OCI-LY1 (cell line): ENCODE measurements around the gene SF1.

Experiments used
- H2AFZ ChIP-seq: fragments of 200-600 bp; sonication (generic), shearing (Covaris generic); 2 replicates; pipeline ENCODE4 v1.6.0; 2014; ENCODE audit warnings: antibody characterized with exemption, mild to moderate bottlenecking, low read length
- H3F3A ChIP-seq: fragments of 200-600 bp; sonication (generic), shearing (Covaris generic); 2 replicates; pipeline ENCODE4 v1.6.0; 2014; ENCODE audit warnings: mild to moderate bottlenecking, antibody characterized with exemption, low read length, moderate library complexity; ENCODE audit not compliant: insufficient read depth
- H3K27ac ChIP-seq: fragments of 200-600 bp; sonication (generic); 2 replicates; pipeline ENCODE4 v1.5.1; 2014; ENCODE audit warnings: low read length, mixed run types, mild to moderate bottlenecking, low read depth; ENCODE audit not compliant: poor library complexity, severe bottlenecking
- H3K27me3 ChIP-seq: fragments of 200-600 bp; sonication (generic); 2 replicates; pipeline ENCODE4 v1.6.0; 2014; ENCODE audit warnings: antibody characterized with exemption, mild to moderate bottlenecking, low read length, moderate library complexity; ENCODE audit not compliant: insufficient read depth
- H3K36me3 ChIP-seq: fragments of 200-600 bp; sonication (generic); 2 replicates; pipeline ENCODE4 v1.6.1; 2014; ENCODE audit warnings: mild to moderate bottlenecking, antibody characterized with exemption, low read length, moderate library complexity, mixed read lengths; ENCODE audit not compliant: insufficient read depth
- H3K4me1 ChIP-seq: fragments of 200-600 bp; sonication (generic); 2 replicates; pipeline ENCODE4 v1.5.1; 2014; ENCODE audit warnings: mild to moderate bottlenecking, low read length, moderate library complexity; ENCODE audit not compliant: insufficient read depth, severe bottlenecking
- H3K4me2 ChIP-seq: fragments of 200-600 bp; sonication (generic), shearing (Covaris generic); 2 replicates; pipeline ENCODE4 v1.6.1; 2014; ENCODE audit warnings: low read length
- H3K4me3 ChIP-seq: fragments of 200-600 bp; sonication (generic); 2 replicates; pipeline ENCODE4 v1.5.1; 2014; ENCODE audit warnings: low read length, low read depth, mild to moderate bottlenecking, mixed read lengths; ENCODE audit not compliant: poor library complexity, severe bottlenecking
- H3K79me2 ChIP-seq: fragments of 200-600 bp; shearing (Covaris generic); 2 replicates; pipeline ENCODE4 v1.6.1; 2016; ENCODE audit warnings: mixed run types, low read length, mixed read lengths; ENCODE audit not compliant: insufficient read depth
- H3K9ac ChIP-seq: fragments of 200-600 bp; sonication (generic), shearing (Covaris generic); 2 replicates; pipeline ENCODE4 v1.6.1; 2014; ENCODE audit warnings: mild to moderate bottlenecking, low read length, mixed read lengths
- H3K9me2 ChIP-seq: fragments of 200-600 bp; sonication (generic), shearing (Covaris generic); 2 replicates; pipeline ENCODE4 v1.6.1; 2014; ENCODE audit warnings: low read depth, mild to moderate bottlenecking, low read length, mixed read lengths
- H3K9me3 ChIP-seq: fragments of 200-600 bp; shearing (Covaris generic); 2 replicates; pipeline ENCODE4 v1.6.1; 2014; ENCODE audit warnings: low read length, mixed read lengths
- H4K20me1 ChIP-seq: fragments of 200-600 bp; sonication (generic), shearing (Covaris generic); 2 replicates; pipeline ENCODE4 v1.6.0; 2016; ENCODE audit warnings: mild to moderate bottlenecking, low read length; ENCODE audit not compliant: insufficient read depth
- CTCF ChIP-seq: fragments of 200-600 bp; sonication (generic), shearing (Covaris generic); IDR thresholded peaks from 2 replicates; pipeline ENCODE4 v1.5.1; 2017; ENCODE audit warnings: mild to moderate bottlenecking, antibody characterized with exemption, low read length, moderate library complexity, mixed read lengths
- EZH2 ChIP-seq: fragments of 200-600 bp; sonication (generic), shearing (Covaris generic); IDR thresholded peaks from 2 replicates; pipeline ENCODE4 v1.8.0; 2017; ENCODE audit warnings: borderline replicate concordance, mixed run types, mild to moderate bottlenecking, antibody characterized with exemption, low read length, moderate library complexity, mixed read lengths

The SF1 gene

GRCh38 chr11:64800303-64801157 lies 22.2 kb upstream of the SF1 start:
- H3K4me1 ChIP-seq = peaks cover 48% of the 10 kb centered on the region
- peak overlapping the region; percentile 93 for H3K27ac ChIP-seq
- H3F3A ChIP-seq = no peaks in the 10 kb centered on the region
- peaks cover 58% of the 10 kb centered on the region for H3K36me3 ChIP-seq
- H3K9ac ChIP-seq = peak overlapping the region; percentile 16; the same call in 1 of the 2 replicates
- H3K4me2 ChIP-seq = peak overlapping the region; percentile 97
- H2AFZ ChIP-seq = no peak overlapping the region
- no peaks in the 10 kb centered on the region for H3K27me3 ChIP-seq
- no peaks in the 10 kb centered on the region for H3K79me2 ChIP-seq
- no peaks in the 10 kb centered on the region for H3K9me3 ChIP-seq
- H4K20me1 ChIP-seq = no peaks in the 10 kb centered on the region
- H3K9me2 ChIP-seq = no peaks in the 10 kb centered on the region
- no peak for TF ChIP-seq EZH2
- no peak for TF ChIP-seq CTCF
- H3K4me3 ChIP-seq = peak overlapping the region; percentile 66

- TF ChIP-seq CTCF = no peak
- Histone ChIP-seq H3K4me1 (peaks cover 48% of the 10 kb centered on the region), H3K36me3 (peaks cover 50% of the 10 kb centered on the region), H3K4me3 (peak overlapping the region; percentile 66), H3K9me2 (no peaks in the 10 kb centered on the region), H3K9me3 (no peaks in the 10 kb centered on the region), H3F3A (no peaks in the 10 kb centered on the region), H3K27ac (peak overlapping the region; percentile 93), H2AFZ (no peak overlapping the region), H4K20me1 (no peaks in the 10 kb centered on the region), H3K27me3 (no peaks in the 10 kb centered on the region), H3K4me2 (peak overlapping the region; percentile 97), H3K9ac (peak overlapping the region; percentile 0; the same call in 1 of the 2 replicates), H3K79me2 (no peaks in the 10 kb centered on the region)
Measured at GRCh38 chr11:64799623-64800302, 21.4 kb upstream of the SF1 start.

GRCh38 chr11:64799256-64799622 lies 20.9 kb upstream of the SF1 start:
- Histone ChIP-seq H3K9me3 (no peaks in the 10 kb centered on the region), H3K4me2 (peak overlapping the region; percentile 97), H4K20me1 (no peaks in the 10 kb centered on the region), H3K79me2 (no peaks in the 10 kb centered on the region), H3K36me3 (peaks cover 48% of the 10 kb centered on the region), H3K27ac (peak overlapping the region; percentile 93), H3K27me3 (no peaks in the 10 kb centered on the region), H3K9ac (no peak overlapping the region; the same call in 1 of the 2 replicates), H3K9me2 (no peaks in the 10 kb centered on the region), H2AFZ (no peak overlapping the region), H3K4me3 (no peak overlapping the region), H3F3A (no peaks in the 10 kb centered on the region), H3K4me1 (peaks cover 45% of the 10 kb centered on the region)
- TF ChIP-seq CTCF (no peak), EZH2 (no peak)
